GM12873 (cell line): Measurements from ENCODE around the gene CLSTN1.
A peak's percentile ranks its signal among the peaks of the same experiment; 100 is the strongest.

Source experiments
- CTCF ChIP-seq: IDR thresholded peaks from 2 replicates; pipeline ENCODE4 v1.5.1; 2012; ENCODE audit warnings: low read depth, mild to moderate bottlenecking, moderate library complexity, low read length, control low read depth; ENCODE audit not compliant: insufficient read depth; ENCODE audit errors: missing control alignments

CLSTN1 gene

DNA sequence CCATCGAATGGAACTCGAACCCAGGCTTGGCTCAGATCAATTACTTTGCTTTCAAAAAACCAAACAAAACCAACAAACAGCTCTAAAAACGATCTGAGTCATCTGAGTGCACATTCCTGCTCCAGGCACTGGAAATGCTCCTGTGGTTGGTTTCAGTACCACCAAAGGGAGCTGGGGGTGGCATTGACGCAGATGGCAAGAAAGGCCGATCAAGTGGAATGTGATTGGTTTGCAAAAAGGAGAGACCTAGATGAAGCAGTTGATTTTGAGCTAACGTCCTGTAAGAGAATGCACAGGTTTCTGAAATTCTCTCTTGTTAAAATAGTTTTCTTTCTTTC lies 132.7 kb downstream of the CLSTN1 start:
- TF ChIP-seq CTCF = no peak

- no peak for TF ChIP-seq CTCF
These were observed 133.2 kb downstream of the CLSTN1 start for GRCh38 chr1:9690440-9691107.

GRCh38 chr1:9689971-9690381 lies 133.8 kb downstream of the CLSTN1 start:
- no peak for TF ChIP-seq CTCF

DNA sequence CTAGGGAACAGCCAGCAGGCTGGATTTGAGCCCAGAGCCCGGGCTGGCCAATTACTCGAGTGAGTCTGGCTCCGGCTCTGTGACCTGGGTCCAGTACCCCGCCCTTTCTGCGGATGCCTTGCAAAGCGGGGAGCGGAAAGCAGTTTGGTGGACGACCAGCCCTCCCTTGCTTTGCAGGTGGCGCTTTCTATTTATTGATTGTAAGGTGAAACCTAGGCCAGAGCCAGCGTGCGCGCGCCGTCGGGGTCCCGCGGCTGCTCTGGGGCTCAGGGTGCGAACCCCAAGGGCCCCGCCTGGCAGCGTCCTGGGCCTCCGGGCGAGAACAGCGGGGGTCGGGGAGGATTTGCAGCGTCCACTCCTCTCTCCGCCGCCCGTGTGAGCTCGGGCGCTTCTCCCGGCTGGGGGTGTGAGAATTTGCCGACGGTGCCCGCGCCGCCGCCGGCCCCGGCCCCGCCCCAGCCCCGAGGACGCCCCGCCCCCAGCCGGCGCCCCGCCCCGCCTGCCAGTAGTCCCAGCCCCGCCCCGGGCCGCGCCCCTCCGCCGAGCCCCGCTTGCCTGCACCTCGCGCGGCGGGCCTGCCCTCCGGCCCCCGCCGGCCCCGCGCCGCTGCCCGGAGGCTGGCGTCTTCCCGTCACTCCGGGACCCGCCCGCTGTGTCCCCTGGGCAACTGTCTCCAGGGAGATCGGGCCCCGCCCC lies 134.6 kb downstream of the CLSTN1 start:
- TF ChIP-seq CTCF = no peak

- no peak for TF ChIP-seq CTCF
These were observed 135.2 kb downstream of the CLSTN1 start for GRCh38 chr1:9688599-9688998.

DNA sequence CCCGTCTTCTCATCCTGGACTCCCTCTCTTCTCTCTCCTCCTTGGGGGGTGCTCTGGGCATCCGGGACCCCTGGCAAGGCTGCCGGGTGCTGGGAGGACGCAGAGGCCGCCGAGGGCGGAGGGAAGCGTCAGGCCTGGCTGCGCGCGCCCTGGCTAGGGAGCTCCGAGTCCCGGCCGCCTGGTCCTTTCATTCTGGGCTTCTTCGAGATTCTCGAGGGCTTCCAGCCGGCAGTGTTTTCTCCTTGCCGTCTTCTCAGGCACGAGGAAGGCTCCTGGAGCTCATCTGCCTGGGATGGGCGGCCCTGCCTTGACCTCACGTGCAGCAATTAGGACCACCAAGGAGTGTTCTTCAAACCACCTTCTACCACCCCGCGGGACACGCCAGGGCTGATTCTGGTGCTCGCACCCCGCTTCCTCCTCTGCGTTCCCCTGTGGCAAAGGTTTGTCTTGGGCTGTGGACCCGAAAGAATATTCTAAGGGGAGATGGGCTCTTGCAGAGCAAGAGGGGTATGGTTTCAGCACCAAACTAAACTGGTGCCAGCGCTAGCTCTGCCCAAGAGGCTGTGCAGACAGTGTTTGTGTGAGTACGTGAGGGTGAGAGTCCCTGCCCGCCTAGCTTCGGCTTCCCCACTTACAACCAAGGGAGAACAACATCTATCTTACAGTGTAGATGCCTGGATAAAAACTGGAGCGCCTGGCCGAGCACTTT lies 135.7 kb downstream of the CLSTN1 start:
- no peak for TF ChIP-seq CTCF

GRCh38 chr1:9687120-9687873 lies 136.5 kb downstream of the CLSTN1 start:
- TF ChIP-seq CTCF = peak; percentile 29
